ENCODE results near the gene LPP.
"Not testable (repeated sequence)": the region's sequence is repeated elsewhere in the genome, so short reads cannot be mapped to it uniquely, and the experiment has no call there.

The LPP gene

DNA sequence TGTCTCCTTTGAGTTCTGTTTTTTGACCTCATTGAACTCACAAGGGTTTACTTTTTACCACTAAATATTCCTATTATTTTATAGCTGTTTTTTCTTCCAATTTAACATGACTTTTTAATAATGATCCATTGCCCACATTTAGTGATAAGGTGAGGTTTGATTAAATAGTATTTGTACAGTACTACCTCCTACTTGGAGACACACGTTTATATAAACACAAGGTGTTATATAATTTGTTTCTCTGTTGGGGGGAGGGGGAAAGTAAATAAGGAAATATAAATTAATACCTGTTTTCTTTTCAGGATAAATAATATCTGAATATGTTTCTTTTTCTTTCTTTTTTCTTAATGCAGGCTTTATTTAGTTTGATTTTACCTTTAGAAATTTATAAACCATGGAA lies 281.3 kb downstream of the LPP start:
- Histone ChIP-seq H3K36me3 (ENCODE audit: low read depth) (no peaks in the 10 kb centered on the region), H3K9me3 (ENCODE audit: severe bottlenecking) (peaks cover 2% of the 10 kb centered on the region), H3K4me3 (ENCODE audit: severe bottlenecking) (no peak overlapping the region), H3K27ac (ENCODE audit: poor library complexity, severe bottlenecking) (no peak overlapping the region), H3K27me3 (ENCODE audit: insufficient read depth, poor library complexity, severe bottlenecking) (no peaks in the 10 kb centered on the region), H3K4me1 (ENCODE audit: insufficient read depth, poor library complexity, severe bottlenecking) (peaks cover 17% of the 10 kb centered on the region)
- ATAC-seq (ENCODE audit: low read depth): no peak
- TF ChIP-seq CTCF (IDR thresholded peaks at IDR 0.05; ENCODE audit: poor library complexity, severe bottlenecking): no peak
- no peak for DNase-seq (ENCODE audit: low spot score)

- H3K27me3 ChIP-seq (ENCODE audit: insufficient read depth, poor library complexity, severe bottlenecking): no peaks in the 10 kb centered on the region
Observed at GRCh38 chr3:188437926-188438325, 284.0 kb downstream of the LPP start.

DNA sequence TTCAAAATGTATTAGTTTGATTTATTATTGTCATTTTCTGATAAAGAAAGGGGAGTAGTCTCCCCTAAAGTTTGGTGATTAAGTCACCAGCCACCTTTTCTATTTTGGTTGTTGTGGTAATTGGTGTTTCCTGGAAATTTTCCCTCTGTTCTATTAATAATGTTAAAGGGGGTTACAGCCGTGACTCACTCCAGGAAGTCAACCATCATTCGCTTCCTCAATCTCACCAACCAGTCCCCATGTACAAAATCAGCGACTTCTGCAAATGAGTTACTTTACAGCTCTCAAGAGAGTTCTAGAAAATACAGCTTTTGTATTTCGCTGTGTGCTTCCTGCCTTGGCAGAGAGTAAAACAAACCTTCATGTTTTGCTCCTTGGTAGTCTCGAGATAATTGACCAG lies 285.1 kb downstream of the LPP start:
- no peak overlapping the region for H3K27ac ChIP-seq (ENCODE audit: poor library complexity, severe bottlenecking)
- H3K9me3 ChIP-seq (ENCODE audit: severe bottlenecking): peaks cover 2% of the 10 kb centered on the region
- H3K4me3 ChIP-seq (ENCODE audit: severe bottlenecking): no peak overlapping the region
- no peak for TF ChIP-seq CTCF (IDR thresholded peaks at IDR 0.05; ENCODE audit: poor library complexity, severe bottlenecking)
- ATAC-seq (ENCODE audit: low read depth) (no peak), DNase-seq (ENCODE audit: low spot score) (no peak)
- H3K36me3 ChIP-seq (ENCODE audit: low read depth): no peaks in the 10 kb centered on the region; the same call in 1 of the 2 replicates
- H3K27me3 ChIP-seq (ENCODE audit: insufficient read depth, poor library complexity, severe bottlenecking): no peaks in the 10 kb centered on the region
- H3K4me1 ChIP-seq (ENCODE audit: insufficient read depth, poor library complexity, severe bottlenecking): no peaks in the 10 kb centered on the region

More at GRCh38 chr3:188437926-188438325, 284.0 kb downstream of the LPP start:
- ATAC-seq (ENCODE audit: low read depth) (no peak), DNase-seq (ENCODE audit: low spot score) (no peak)
- no peaks in the 10 kb centered on the region for H3K4me1 ChIP-seq (ENCODE audit: insufficient read depth, poor library complexity, severe bottlenecking)
- H3K36me3 ChIP-seq (ENCODE audit: low read depth): no peaks in the 10 kb centered on the region
- no peak overlapping the region for H3K27ac ChIP-seq (ENCODE audit: poor library complexity, severe bottlenecking)
- no peak for TF ChIP-seq CTCF (IDR thresholded peaks at IDR 0.05; ENCODE audit: poor library complexity, severe bottlenecking)
- H3K9me3 ChIP-seq (ENCODE audit: severe bottlenecking): peaks cover 2% of the 10 kb centered on the region
- no peak overlapping the region for H3K4me3 ChIP-seq (ENCODE audit: severe bottlenecking)

GRCh38 chr3:188440340-188440972 lies 286.5 kb downstream of the LPP start:
- no peak for TF ChIP-seq CTCF (IDR thresholded peaks at IDR 0.05; ENCODE audit: poor library complexity, severe bottlenecking)
- Histone ChIP-seq H3K4me3 (ENCODE audit: severe bottlenecking) (no peak overlapping the region), H3K36me3 (ENCODE audit: low read depth) (no peaks in the 10 kb centered on the region; the same call in 1 of the 2 replicates), H3K27me3 (ENCODE audit: insufficient read depth, poor library complexity, severe bottlenecking) (no peaks in the 10 kb centered on the region), H3K27ac (ENCODE audit: poor library complexity, severe bottlenecking) (no peak overlapping the region), H3K9me3 (ENCODE audit: severe bottlenecking) (peaks cover 2% of the 10 kb centered on the region), H3K4me1 (ENCODE audit: insufficient read depth, poor library complexity, severe bottlenecking) (no peaks in the 10 kb centered on the region)
- ATAC-seq (ENCODE audit: low read depth): no peak
- DNase-seq (ENCODE audit: low spot score): no peak

GRCh38 chr3:188442430-188442829 lies 288.5 kb downstream of the LPP start:
- Histone ChIP-seq H3K4me3 (ENCODE audit: severe bottlenecking) (no peak overlapping the region), H3K9me3 (ENCODE audit: severe bottlenecking) (peaks cover under 1% of the 10 kb centered on the region), H3K4me1 (ENCODE audit: insufficient read depth, poor library complexity, severe bottlenecking) (no peaks in the 10 kb centered on the region), H3K36me3 (ENCODE audit: low read depth) (no peaks in the 10 kb centered on the region; the same call in 1 of the 2 replicates), H3K27ac (ENCODE audit: poor library complexity, severe bottlenecking) (no peak overlapping the region), H3K27me3 (ENCODE audit: insufficient read depth, poor library complexity, severe bottlenecking) (no peaks in the 10 kb centered on the region)
- DNase-seq (ENCODE audit: low spot score) (no peak), ATAC-seq (ENCODE audit: low read depth) (no peak)
- TF ChIP-seq CTCF (IDR thresholded peaks at IDR 0.05; ENCODE audit: poor library complexity, severe bottlenecking): no peak

DNA sequence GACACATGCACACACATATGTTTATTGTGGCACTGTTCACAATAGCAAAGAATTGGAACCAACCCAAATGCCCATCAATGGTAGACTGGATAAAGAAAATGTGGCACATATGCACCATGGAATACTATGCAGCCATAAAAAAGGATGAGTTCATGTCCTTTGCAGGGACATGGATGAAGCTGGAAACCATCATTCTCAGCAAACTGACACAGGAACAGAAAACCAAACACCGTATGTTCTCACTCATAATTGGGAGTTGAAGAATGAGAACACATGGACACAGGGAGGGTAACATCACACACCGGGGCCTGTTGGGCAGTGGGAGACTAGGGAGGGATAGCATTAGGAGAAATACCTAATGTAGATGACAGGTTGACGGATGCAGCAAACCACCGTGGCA lies 291.2 kb downstream of the LPP start:
- not testable (repeated sequence) for H3K36me3 ChIP-seq (ENCODE audit: low read depth); H3K27ac ChIP-seq (ENCODE audit: poor library complexity, severe bottlenecking); H3K27me3 ChIP-seq (ENCODE audit: insufficient read depth, poor library complexity, severe bottlenecking); H3K9me3 ChIP-seq (ENCODE audit: severe bottlenecking); H3K4me3 ChIP-seq (ENCODE audit: severe bottlenecking); DNase-seq (ENCODE audit: low spot score); ATAC-seq (ENCODE audit: low read depth); H3K4me1 ChIP-seq (ENCODE audit: insufficient read depth, poor library complexity, severe bottlenecking)
